ENCODE measurements around the gene MYG1.

DNA sequence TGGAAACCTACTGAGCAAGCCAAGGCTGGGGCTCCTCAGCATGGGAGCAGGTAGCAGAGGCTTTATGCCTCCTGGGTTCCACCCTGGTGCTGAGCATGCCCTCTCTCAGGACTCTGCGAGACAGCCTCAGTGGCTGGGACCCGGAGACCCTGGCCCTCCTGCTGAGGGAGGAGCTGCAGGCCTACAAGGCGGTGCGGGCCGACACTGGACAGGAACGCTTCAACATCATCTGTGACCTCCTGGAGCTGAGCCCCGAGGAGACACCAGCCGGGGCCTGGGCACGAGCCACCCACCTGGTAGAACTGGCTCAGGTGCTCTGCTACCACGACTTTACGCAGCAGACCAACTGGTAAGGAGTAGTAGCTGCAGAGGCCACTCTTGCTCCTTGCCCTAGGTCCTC is 23.0 kb upstream of the MYG1 start:
- TF ChIP-seq, protein P1, sequence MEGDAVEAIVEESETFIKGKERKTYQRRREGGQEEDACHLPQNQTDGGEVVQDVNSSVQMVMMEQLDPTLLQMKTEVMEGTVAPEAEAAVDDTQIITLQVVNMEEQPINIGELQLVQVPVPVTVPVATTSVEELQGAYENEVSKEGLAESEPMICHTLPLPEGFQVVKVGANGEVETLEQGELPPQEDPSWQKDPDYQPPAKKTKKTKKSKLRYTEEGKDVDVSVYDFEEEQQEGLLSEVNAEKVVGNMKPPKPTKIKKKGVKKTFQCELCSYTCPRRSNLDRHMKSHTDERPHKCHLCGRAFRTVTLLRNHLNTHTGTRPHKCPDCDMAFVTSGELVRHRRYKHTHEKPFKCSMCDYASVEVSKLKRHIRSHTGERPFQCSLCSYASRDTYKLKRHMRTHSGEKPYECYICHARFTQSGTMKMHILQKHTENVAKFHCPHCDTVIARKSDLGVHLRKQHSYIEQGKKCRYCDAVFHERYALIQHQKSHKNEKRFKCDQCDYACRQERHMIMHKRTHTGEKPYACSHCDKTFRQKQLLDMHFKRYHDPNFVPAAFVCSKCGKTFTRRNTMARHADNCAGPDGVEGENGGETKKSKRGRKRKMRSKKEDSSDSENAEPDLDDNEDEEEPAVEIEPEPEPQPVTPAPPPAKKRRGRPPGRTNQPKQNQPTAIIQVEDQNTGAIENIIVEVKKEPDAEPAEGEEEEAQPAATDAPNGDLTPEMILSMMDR (optimal IDR thresholded peaks at IDR 0.05 in 1 of 3, IDR thresholded peaks at IDR 0.05 in 1 of 3, conservative IDR thresholded peaks at IDR 0.05 in 1 of 3; ENCODE audit: extremely low read depth in 1 of 3, insufficient read depth in 2 of 3, low read length in 3 of 3), result no peak
- no peak for TF ChIP-seq EZH2 (IDR thresholded peaks at IDR 0.05; ENCODE audit: low read length)

Measured in keratinocyte (primary cell).